ENCODE measurements around the gene PAX3.

Gene PAX3

GRCh38 chr2:222311319-222311977 lies 12.7 kb upstream of the PAX3 start:
- no peak for DNase-seq (ENCODE audit: low spot score)
- in situ Hi-C loops (cut with MboI; ENCODE audit: low sequenced_read_pairs, unreplicated experiment) = loop anchor here (10.0 kb wide), 1 partner anchor 257 kb away; no protein-coding TSS in a partner anchor
- TF ChIP-seq, protein P1, sequence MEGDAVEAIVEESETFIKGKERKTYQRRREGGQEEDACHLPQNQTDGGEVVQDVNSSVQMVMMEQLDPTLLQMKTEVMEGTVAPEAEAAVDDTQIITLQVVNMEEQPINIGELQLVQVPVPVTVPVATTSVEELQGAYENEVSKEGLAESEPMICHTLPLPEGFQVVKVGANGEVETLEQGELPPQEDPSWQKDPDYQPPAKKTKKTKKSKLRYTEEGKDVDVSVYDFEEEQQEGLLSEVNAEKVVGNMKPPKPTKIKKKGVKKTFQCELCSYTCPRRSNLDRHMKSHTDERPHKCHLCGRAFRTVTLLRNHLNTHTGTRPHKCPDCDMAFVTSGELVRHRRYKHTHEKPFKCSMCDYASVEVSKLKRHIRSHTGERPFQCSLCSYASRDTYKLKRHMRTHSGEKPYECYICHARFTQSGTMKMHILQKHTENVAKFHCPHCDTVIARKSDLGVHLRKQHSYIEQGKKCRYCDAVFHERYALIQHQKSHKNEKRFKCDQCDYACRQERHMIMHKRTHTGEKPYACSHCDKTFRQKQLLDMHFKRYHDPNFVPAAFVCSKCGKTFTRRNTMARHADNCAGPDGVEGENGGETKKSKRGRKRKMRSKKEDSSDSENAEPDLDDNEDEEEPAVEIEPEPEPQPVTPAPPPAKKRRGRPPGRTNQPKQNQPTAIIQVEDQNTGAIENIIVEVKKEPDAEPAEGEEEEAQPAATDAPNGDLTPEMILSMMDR (IDR thresholded peaks at IDR 0.05; ENCODE audit: borderline replicate concordance, control extremely low read depth, extremely low read depth, insufficient read depth, missing control alignments) = no peak

DNA sequence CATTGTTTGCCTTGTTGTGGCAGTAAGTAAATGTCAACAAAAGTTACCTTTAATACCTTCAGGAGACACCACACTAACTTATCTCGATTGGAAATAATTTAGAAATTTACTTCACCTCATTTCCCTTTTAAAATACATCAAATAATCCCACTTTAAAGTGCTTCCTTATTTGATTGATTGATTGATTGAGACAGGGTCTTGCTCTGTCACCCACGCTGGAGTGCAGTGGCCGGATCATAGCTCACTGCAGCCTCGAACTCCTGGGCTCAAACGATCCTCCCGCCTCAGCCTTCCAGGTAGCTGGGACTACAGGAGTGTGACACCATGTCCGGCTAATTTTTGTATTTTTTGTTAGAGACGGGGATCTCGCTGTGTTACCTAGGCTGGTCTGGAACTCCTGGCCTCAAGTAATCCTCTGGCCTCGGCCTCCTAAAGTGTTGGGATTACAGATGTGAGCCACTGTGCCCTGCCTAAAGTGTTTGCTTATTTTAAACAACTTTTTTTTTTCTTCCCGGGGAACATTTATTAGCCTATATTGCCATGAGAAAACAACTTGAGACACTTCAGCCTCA lies 12.0 kb upstream of the PAX3 start:
- in situ Hi-C loops (cut with MboI; ENCODE audit: low sequenced_read_pairs, unreplicated experiment) = loop anchor here (10.0 kb wide), 1 partner anchor 256 kb away; no protein-coding TSS in a partner anchor
- TF ChIP-seq, protein P1 (IDR thresholded peaks at IDR 0.05; ENCODE audit: borderline replicate concordance, control extremely low read depth, extremely low read depth, insufficient read depth, missing control alignments) = no peak
- no peak for DNase-seq (ENCODE audit: low spot score)

DNA sequence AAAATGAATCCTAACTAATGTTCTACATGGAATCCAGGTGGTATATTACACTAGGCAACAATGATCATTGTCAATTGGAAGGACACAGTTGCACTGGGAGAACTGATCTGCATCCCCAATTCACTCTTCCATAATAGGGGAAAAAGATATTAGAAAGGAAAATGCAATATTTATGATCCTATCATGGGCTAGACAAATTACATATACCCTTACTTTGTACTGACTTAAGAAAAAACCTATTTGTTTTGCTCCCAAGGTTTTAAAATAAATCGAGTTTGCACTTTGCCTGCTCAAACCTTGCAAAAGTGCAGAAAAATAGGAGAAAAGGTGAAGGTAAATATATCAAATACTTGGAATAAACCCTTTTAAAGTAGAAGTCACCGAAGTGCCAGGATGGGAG lies 11.0 kb upstream of the PAX3 start:
- in situ Hi-C loops (cut with MboI; ENCODE audit: low sequenced_read_pairs, unreplicated experiment) = loop anchor here (10.0 kb wide), 1 partner anchor 255 kb away; no protein-coding TSS in a partner anchor
- TF ChIP-seq, protein P1 (IDR thresholded peaks at IDR 0.05; ENCODE audit: borderline replicate concordance, control extremely low read depth, extremely low read depth, insufficient read depth, missing control alignments) = no peak
- no peak for DNase-seq (ENCODE audit: low spot score)

DNA sequence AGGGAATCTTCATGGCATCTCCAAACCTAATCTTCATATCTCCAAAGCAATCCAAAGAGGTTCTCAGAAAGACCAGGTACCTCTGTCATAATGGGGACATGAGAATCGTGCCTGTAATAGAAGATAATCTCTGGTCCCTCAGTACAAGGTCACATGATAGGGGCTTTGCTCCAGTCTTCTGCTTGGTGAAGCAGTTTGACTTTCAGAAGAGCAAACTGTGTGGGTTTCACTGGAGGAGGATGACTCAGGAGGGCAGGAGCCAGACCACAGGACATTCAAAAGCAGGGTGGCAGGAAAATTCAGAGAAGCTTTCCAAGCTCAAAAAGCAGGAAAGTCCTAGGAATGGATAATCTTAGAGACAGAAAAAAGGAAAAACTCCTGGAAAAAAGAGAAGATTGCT lies 10.6 kb upstream of the PAX3 start:
- in situ Hi-C loops (cut with MboI; ENCODE audit: low sequenced_read_pairs, unreplicated experiment) = no loop called here
- TF ChIP-seq, protein P1 (IDR thresholded peaks at IDR 0.05; ENCODE audit: borderline replicate concordance, control extremely low read depth, extremely low read depth, insufficient read depth, missing control alignments) = no peak

GRCh38 chr2:222307978-222308730 lies 9.4 kb upstream of the PAX3 start:
- in situ Hi-C loops (cut with MboI; ENCODE audit: low sequenced_read_pairs, unreplicated experiment) = no loop called here
- TF ChIP-seq, protein P1 (IDR thresholded peaks at IDR 0.05; ENCODE audit: borderline replicate concordance, control extremely low read depth, extremely low read depth, insufficient read depth, missing control alignments) = no peak

More for the DNA sequence above, 10.6 kb upstream of the PAX3 start:
- no peak for DNase-seq (ENCODE audit: low spot score)

GRCh38 chr2:222307143-222307756 lies 8.5 kb upstream of the PAX3 start:
- DNase-seq (ENCODE audit: low spot score) = no peak
- in situ Hi-C loops (cut with MboI; ENCODE audit: low sequenced_read_pairs, unreplicated experiment) = no loop called here
- TF ChIP-seq, protein P1 (IDR thresholded peaks at IDR 0.05; ENCODE audit: borderline replicate concordance, control extremely low read depth, extremely low read depth, insufficient read depth, missing control alignments) = no peak

More at GRCh38 chr2:222307978-222308730, 9.4 kb upstream of the PAX3 start:
- DNase-seq (ENCODE audit: low spot score) = no peak

All from GM13976 (cell line).